Measurements from ENCODE around the gene JMJD1C.

DNA sequence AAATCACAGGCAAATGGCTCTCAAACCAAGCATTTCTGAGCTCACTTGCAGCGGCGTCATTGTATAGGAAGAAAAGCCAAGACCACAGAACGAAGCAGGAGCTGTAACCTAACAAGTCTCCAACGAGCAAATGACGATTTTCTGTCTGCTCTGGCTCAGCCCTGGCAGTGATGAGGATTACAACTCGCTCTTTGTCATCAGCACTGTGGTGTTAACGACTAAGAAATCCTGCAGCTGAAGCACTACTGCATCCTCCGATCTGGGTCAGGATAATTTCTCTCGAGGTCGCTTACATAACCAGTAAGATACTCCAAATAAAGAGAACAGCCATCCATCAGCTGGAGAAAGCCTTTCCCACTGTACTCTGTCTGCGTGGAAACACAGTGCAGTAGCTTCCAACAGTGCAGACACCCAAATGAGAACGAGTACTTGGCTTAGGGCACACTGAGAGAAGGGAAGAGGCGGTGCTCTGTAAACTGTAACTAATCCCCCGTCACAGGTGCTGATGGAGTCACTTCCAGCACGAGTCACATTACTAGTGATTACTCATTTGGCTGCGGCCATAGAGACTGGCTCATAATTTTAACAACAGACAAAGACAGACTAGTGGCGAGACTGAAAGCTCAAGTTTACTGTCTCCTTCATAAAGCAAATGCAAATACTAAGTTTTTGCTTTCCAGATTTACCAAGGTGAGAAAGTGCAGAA lies 196.8 kb downstream of the JMJD1C start:
- TF ChIP-seq, protein P1, sequence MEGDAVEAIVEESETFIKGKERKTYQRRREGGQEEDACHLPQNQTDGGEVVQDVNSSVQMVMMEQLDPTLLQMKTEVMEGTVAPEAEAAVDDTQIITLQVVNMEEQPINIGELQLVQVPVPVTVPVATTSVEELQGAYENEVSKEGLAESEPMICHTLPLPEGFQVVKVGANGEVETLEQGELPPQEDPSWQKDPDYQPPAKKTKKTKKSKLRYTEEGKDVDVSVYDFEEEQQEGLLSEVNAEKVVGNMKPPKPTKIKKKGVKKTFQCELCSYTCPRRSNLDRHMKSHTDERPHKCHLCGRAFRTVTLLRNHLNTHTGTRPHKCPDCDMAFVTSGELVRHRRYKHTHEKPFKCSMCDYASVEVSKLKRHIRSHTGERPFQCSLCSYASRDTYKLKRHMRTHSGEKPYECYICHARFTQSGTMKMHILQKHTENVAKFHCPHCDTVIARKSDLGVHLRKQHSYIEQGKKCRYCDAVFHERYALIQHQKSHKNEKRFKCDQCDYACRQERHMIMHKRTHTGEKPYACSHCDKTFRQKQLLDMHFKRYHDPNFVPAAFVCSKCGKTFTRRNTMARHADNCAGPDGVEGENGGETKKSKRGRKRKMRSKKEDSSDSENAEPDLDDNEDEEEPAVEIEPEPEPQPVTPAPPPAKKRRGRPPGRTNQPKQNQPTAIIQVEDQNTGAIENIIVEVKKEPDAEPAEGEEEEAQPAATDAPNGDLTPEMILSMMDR (IDR thresholded peaks at IDR 0.05; ENCODE audit: insufficient read depth, low read length, poor library complexity, severe bottlenecking) = no peak
- TF ChIP-seq EZH2phosphoT487 (conservative IDR thresholded peaks at IDR 0.05; ENCODE audit: low read length) = no peak

Measured in SU-DHL-6 (cell line).